Gastroesophageal sphincter (tissue), 3 donors: ENCODE data around the gene CCDC57.

ENCODE experiments used
- EP300 ChIP-seq: sonication (generic); formaldehyde crosslinking; IDR thresholded peaks from one replicate; pipeline ENCODE4 v1.6.1; 2017; ENCODE audit warnings: antibody characterized with exemption, mild to moderate bottlenecking
- POLR2A ChIP-seq, 2 donors: fragments of 450-650 bp; IDR thresholded peaks; one replicate each; pipeline ENCODE4 v1.6.1; 2017; ENCODE audit warnings: antibody characterized with exemption in 2 of 2, mild to moderate bottlenecking in 2 of 2, moderate library complexity in 1 of 2
- POLR2AphosphoS5 ChIP-seq: sonication (generic); formaldehyde crosslinking; IDR thresholded peaks from one replicate; pipeline ENCODE4 v1.6.1; 2017; ENCODE audit warnings: antibody characterized with exemption
- TF ChIP-seq, protein P1 (sequence below), 4 experiments: fragments of 200-600 bp in 2 of 4; fragments of 450-650 bp in 2 of 4; sonication (generic) in 1 of 4; IDR thresholded peaks; one replicate each; pipeline ENCODE4 v1.5.1; 2017 to 2019; ENCODE audit warnings: antibody characterized with exemption in 4 of 4, mild to moderate bottlenecking in 2 of 4, moderate library complexity in 2 of 4

- TF ChIP-seq, protein P1, sequence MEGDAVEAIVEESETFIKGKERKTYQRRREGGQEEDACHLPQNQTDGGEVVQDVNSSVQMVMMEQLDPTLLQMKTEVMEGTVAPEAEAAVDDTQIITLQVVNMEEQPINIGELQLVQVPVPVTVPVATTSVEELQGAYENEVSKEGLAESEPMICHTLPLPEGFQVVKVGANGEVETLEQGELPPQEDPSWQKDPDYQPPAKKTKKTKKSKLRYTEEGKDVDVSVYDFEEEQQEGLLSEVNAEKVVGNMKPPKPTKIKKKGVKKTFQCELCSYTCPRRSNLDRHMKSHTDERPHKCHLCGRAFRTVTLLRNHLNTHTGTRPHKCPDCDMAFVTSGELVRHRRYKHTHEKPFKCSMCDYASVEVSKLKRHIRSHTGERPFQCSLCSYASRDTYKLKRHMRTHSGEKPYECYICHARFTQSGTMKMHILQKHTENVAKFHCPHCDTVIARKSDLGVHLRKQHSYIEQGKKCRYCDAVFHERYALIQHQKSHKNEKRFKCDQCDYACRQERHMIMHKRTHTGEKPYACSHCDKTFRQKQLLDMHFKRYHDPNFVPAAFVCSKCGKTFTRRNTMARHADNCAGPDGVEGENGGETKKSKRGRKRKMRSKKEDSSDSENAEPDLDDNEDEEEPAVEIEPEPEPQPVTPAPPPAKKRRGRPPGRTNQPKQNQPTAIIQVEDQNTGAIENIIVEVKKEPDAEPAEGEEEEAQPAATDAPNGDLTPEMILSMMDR (IDR thresholded peaks at IDR 0.05): no peak
- no peak for TF ChIP-seq POLR2AphosphoS5
- no peak for TF ChIP-seq POLR2A (IDR thresholded peaks at IDR 0.05)
- no peak for TF ChIP-seq EP300
Measured at GRCh38 chr17:82179412-82179811, 33.2 kb downstream of the CCDC57 start.
